GM18498 (cell line): ENCODE results near the gene NUDT9.

Experiments used
- ATAC-seq: cut with Tn5 transposase; IDR thresholded peaks from one replicate; pipeline ENCODE4 v1.9.1; 2021; ENCODE audit warnings: mild to moderate bottlenecking, moderate library complexity; ENCODE audit not compliant: unreplicated experiment

Gene NUDT9

GRCh38 chr4:87502580-87503238 lies 80.3 kb downstream of the NUDT9 start:
- no peak for ATAC-seq

GRCh38 chr4:87505862-87506261 lies 83.5 kb downstream of the NUDT9 start:
- ATAC-seq: no peak

GRCh38 chr4:87506974-87507701 lies 84.8 kb downstream of the NUDT9 start:
- ATAC-seq: no peak
